Measurements from ENCODE around the gene CFAP99.

CFAP99 gene

GRCh38 chr4:2445571-2445970, 26.8 kb downstream of the CFAP99 start:
- Histone ChIP-seq H3K4me1 (no peaks in the 10 kb centered on the region), H3K4me3 (ENCODE audit: low read depth, low read length) (no peak overlapping the region), H3K27me3 (ENCODE audit: control insufficient read depth, insufficient read depth, low read length) (no peaks in the 10 kb centered on the region), H3K36me3 (ENCODE audit: control insufficient read depth, insufficient read depth, low read length) (no peaks in the 10 kb centered on the region), H3K9ac (no peak overlapping the region), H3K79me2 (no peaks in the 10 kb centered on the region), H2AFZ (no peak overlapping the region), H3K27ac (no peak overlapping the region), H3K9me3 (ENCODE audit: control insufficient read depth, low read length) (no peaks in the 10 kb centered on the region), H3K4me2 (ENCODE audit: low read length) (no peak overlapping the region)
- TF ChIP-seq CTCF (IDR thresholded peaks at IDR 0.05), result no peak

GRCh38 chr4:2446656-2447564, 28.2 kb downstream of the CFAP99 start:
- H3K9ac ChIP-seq, result no peak overlapping the region
- H3K4me3 ChIP-seq (ENCODE audit: low read depth, low read length), result no peak overlapping the region
- H3K36me3 ChIP-seq (ENCODE audit: control insufficient read depth, insufficient read depth, low read length), result no peaks in the 10 kb centered on the region
- TF ChIP-seq CTCF (IDR thresholded peaks at IDR 0.05), result no peak
- H3K4me1 ChIP-seq, result no peaks in the 10 kb centered on the region
- H3K27ac ChIP-seq, result no peak overlapping the region
- H3K4me2 ChIP-seq (ENCODE audit: low read length), result no peak overlapping the region
- H2AFZ ChIP-seq, result no peak overlapping the region
- no peaks in the 10 kb centered on the region for H3K27me3 ChIP-seq (ENCODE audit: control insufficient read depth, insufficient read depth, low read length)
- no peaks in the 10 kb centered on the region for H3K79me2 ChIP-seq
- no peaks in the 10 kb centered on the region for H3K9me3 ChIP-seq (ENCODE audit: control insufficient read depth, low read length)

GRCh38 chr4:2448589-2448988, 29.8 kb downstream of the CFAP99 start:
- Histone ChIP-seq H3K79me2 (no peaks in the 10 kb centered on the region), H3K27me3 (ENCODE audit: control insufficient read depth, insufficient read depth, low read length) (no peaks in the 10 kb centered on the region), H2AFZ (no peak overlapping the region), H3K27ac (no peak overlapping the region), H3K9me3 (ENCODE audit: control insufficient read depth, low read length) (no peaks in the 10 kb centered on the region), H3K4me1 (no peaks in the 10 kb centered on the region), H3K36me3 (ENCODE audit: control insufficient read depth, insufficient read depth, low read length) (no peaks in the 10 kb centered on the region), H3K4me2 (ENCODE audit: low read length) (no peak overlapping the region), H3K9ac (no peak overlapping the region), H3K4me3 (ENCODE audit: low read depth, low read length) (no peak overlapping the region)
- no peak for TF ChIP-seq CTCF (IDR thresholded peaks at IDR 0.05)

- Histone ChIP-seq H3K27me3 (ENCODE audit: control insufficient read depth, insufficient read depth, low read length) (no peaks in the 10 kb centered on the region), H3K4me2 (ENCODE audit: low read length) (no peak overlapping the region), H3K4me3 (ENCODE audit: low read depth, low read length) (no peak overlapping the region), H3K4me1 (no peaks in the 10 kb centered on the region), H3K9me3 (ENCODE audit: control insufficient read depth, low read length) (no peaks in the 10 kb centered on the region), H3K9ac (no peak overlapping the region), H3K27ac (no peak overlapping the region), H3K36me3 (ENCODE audit: control insufficient read depth, insufficient read depth, low read length) (no peaks in the 10 kb centered on the region), H2AFZ (no peak overlapping the region), H3K79me2 (no peaks in the 10 kb centered on the region)
- no peak for TF ChIP-seq CTCF (IDR thresholded peaks at IDR 0.05)
Measured at GRCh38 chr4:2449051-2449450, 30.3 kb downstream of the CFAP99 start.

All from parathyroid adenoma (tissue), 2 donors.